LNCAP (cell line): Measurements from ENCODE around the gene CWC22.
A peak's percentile ranks its signal among the peaks of the same experiment; 100 is the strongest.

ENCODE experiments used
- CTCF ChIP-seq: fragments of 450-650 bp; IDR thresholded peaks from 2 replicates; pipeline ENCODE4 v1.5.1; 2017; ENCODE audit warnings: mild to moderate bottlenecking

The CWC22 gene

GRCh38 chr2:179946346-179946745 is 60.8 kb downstream of the CWC22 start:
- TF ChIP-seq CTCF: no peak

- TF ChIP-seq CTCF: no peak
Measured at GRCh38 chr2:179939259-179939658, 67.8 kb downstream of the CWC22 start.

GRCh38 chr2:179938026-179938425 is 69.1 kb downstream of the CWC22 start:
- no peak for TF ChIP-seq CTCF

DNA sequence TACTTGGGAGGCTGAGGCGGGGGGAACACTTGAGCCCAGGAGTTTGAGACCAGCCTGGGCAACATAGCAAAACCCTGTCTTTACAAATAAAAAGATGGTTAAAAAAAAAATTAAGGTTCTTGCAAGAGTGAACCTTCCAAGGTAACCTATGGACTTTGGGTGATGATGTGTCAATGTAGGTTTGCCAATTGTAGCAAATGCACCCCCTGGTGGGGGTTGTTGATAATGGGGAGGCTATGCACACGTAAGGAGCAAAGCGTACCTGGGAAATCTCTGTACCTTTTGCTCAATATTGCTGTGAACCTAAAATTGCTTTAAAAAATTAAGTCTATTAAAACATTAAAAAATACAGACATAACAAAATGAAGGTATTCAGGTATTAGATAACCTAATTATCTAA is 70.4 kb downstream of the CWC22 start:
- peak; percentile 41; the same call in 1 of the 2 replicates for TF ChIP-seq CTCF

- TF ChIP-seq CTCF: no peak
Measured at GRCh38 chr2:179936141-179936540, 71.0 kb downstream of the CWC22 start.

GRCh38 chr2:179932786-179933185 is 74.3 kb downstream of the CWC22 start:
- TF ChIP-seq CTCF: no peak

DNA sequence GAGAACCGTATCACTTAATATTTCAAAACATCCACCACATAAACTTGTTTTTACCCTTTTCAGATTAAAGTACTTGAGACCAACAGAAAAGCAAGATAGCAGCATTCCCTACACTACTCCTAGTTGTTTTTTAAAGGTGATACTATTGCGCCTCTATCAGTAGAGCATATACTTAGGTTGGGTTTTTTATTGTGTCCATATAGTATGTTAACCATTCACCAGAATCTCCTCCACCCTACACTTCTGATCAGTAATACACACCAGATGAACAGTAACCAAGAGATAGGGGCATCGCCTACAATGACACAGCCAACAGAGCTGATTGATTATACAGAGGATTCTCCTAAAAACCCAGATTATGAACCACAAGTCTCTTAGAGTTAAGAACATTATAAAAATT is 75.6 kb downstream of the CWC22 start:
- no peak for TF ChIP-seq CTCF

DNA sequence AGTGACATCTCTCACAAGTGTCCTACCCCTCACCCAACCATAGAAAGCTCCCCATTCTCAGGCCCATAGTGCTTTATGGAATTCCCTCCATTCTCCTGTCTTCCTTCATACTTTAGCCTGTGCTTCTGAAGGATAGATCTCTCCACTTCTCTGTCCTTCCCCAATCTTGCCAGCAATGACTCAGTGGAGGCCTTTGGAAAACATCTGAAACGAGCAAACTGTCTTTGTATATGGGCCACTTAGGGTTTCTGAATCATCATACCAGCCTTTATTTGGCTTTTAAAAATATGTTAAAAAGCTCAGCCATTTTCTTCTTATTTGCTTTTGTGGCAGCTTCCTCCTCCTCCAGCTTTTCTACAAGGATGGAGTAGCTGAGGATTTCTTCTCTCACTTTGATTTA is 80.1 kb downstream of the CWC22 start:
- no peak for TF ChIP-seq CTCF
